SKM-1 treated with dmso at 0.1 percent for 144 hours (cell line): ENCODE results near the gene SDHB.
A peak's percentile ranks its signal among the peaks of the same experiment; 100 is the strongest.
"Not testable (repeated sequence)": the region's sequence is repeated elsewhere in the genome, so short reads cannot be mapped to it uniquely, and the experiment has no call there.

Source experiments
- DNase-seq: peaks from one replicate; lab custom pipeline; 2025; ENCODE audit not compliant: unreplicated experiment; lab: John Stamatoyannopoulos, UW

SDHB gene

DNA sequence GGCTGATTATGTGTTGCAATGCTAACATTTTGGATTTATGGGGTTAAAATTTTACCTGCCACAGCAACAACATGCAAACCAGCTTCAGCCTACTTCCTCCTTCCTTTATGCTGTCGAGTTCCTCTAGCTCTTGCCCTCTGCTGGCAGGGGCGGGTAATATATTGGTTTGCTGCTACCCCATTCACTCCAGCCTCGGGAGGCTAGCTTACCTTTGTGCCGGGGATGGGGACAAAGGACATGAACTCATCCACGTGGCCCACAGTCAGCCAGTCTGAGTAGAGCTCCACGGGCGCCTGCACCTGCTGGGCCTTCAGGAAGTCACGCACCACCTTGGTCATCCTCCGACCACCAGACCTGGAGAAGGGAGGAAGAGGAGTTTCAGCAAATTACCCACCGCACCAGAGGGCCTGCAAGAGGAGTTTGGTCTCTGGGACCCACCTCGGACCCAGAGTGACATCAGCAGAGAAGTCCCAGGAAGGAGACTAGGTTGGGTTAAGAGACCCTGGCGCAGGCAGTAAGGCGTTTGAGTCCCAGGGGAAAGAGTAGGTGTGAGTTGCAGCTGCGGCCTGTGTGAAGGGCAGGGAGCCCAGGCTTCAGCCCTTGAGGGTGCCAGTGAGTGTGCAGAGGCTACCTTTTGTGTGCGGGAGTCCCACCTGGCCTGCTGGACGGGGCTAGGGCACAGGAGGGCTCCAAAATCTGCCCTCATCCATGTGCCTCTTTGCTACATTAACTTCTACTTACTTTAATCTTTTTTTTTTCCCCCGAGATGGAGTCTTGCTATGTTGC is 21.8 kb upstream of the SDHB start:
- DNase-seq: peak; percentile 61

DNA sequence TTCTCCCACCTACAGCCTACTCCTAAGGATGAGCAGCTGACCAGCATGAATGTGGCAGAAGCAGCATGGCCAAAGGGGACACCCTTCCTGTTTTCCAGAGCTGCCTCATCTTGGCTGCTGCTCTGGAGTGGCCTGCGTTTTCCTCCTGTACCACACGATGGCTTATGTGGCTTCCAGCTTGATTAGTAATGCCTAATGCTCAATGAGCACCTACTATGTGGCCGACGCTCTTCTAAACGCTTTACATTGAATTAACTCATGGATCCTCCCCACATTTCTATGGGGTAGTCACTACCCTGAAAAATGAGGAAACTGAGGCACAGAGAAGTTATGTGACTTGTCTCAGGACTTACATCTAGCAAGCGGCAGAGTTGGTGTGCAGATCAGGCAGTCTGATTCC is 18.0 kb upstream of the SDHB start:
- no peak for DNase-seq

GRCh38 chr1:17070163-17070525 is 16.3 kb upstream of the SDHB start:
- DNase-seq: no peak

- no peak for DNase-seq
These were observed 15.8 kb upstream of the SDHB start for GRCh38 chr1:17069452-17070162.

DNA sequence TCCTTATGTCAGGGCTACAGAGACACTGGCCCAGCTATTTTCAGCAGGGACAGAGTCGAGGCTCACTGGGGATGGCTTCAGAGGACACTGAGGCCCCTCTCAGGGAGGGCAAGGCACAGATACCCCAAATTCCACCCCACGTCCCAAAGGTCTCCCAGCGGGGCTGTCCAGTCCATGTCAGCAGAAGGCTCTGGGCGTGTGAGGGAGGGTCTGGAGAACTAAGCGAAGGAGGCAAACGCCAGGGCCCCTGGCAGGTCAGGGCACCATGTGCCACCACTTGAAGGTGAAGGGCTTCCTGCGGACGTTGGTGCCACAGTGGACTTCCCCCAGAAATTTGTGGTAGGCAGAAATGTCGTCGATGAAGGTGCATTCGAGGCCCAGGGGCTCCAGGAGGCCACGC is 15.0 kb upstream of the SDHB start:
- DNase-seq: no peak

GRCh38 chr1:17067465-17068240 is 13.8 kb upstream of the SDHB start:
- DNase-seq: no peak

GRCh38 chr1:17067069-17067426 is 13.2 kb upstream of the SDHB start:
- peak; percentile 89 for DNase-seq

DNA sequence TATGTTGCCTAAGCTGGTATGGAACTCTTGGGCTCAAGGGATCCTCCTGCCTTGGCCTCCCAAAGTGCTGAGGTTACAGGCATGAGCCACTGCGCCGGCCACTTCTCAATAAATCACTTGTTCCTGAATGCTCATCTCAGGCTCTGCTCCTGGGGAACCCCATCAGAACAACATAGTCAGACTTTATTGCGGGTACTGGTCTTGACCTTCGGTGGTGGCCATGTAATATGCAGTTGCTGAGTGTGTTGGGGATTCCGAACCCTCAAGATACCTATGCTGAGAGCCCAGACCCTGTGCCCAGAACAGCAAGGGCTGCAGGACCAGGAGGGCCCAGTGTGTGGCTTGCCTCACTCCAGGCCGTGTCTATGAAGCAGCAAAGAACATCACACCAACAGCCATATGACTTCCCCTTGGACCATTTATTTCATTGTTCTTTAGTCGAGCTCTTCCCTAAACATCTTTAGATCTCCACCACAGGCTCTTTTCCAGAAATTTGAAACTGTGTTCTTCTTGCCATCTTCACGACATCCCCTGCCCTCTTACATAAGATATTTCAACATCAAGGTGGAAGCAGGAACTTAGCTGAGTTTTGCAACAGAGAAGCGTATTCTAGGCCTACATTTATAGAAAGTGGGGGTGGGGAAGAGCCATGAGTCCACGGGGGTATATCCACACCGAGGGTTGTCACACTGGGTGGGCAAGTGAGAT is 12.7 kb upstream of the SDHB start:
- peak; percentile 93 for DNase-seq

GRCh38 chr1:17065666-17066065 is 11.8 kb upstream of the SDHB start:
- DNase-seq: no peak

DNA sequence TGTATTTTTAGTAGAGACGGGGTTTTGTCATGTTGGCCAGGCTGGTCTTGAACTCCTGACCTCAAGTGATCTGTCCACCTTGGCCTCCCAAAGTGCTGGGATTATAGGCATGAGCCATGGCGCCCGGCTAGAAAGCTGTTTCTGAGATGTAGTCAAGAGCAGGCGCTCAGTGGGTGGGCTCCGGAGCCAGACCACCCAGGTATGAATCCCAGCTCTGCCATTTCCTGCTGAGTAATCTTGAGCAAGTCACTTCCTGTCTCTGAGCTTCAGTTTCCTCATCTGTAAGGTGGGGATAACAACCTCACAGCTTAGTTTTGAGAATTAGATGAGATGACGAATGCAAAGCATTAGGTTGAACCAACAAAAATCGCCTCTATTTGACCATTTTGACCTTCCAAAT is 8.9 kb upstream of the SDHB start:
- not testable (repeated sequence) for DNase-seq

DNA sequence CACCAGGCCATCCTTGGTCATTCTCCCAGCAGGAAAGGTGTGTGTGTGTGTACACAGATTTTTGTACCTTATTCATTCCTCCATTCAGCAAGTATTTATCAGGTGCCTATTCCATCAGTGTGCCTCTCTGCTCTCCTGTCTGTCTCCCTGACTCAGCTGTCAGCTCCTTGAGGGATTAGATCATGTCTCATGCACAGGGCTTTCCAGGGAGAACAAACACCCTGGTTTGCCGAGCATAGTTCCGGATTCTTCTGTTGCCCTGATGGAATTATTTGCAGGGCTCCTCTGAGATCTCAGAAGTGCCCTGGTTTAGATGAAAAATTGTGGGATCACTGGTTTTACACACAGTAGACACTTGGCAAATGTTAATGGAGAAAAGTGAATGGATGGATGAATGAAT is 8.1 kb upstream of the SDHB start:
- DNase-seq: no peak

- no peak for DNase-seq
These were observed 7.7 kb upstream of the SDHB start for GRCh38 chr1:17061486-17061885.

DNA sequence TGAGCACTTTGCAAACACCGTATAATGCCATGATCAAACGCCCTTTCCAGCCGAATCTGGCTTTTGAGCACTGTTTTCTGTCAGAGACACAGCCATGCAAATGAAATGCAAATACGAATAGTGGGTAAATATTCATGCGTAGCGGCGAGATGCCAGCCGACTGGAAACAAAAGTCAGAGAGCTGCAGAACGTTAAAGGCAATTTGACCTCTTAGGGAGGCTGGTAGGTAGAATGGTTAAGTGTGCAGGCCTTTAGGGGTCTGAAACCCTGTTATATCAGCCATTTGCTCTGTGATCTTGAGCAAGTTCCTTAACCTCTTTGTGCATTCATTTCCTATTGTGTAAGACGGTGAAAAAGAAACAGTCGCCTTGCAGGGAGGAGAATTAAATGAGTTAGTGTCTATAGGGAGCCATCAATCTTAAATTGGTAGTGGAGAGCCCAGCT is 6.5 kb upstream of the SDHB start:
- DNase-seq: peak; percentile 80

DNA sequence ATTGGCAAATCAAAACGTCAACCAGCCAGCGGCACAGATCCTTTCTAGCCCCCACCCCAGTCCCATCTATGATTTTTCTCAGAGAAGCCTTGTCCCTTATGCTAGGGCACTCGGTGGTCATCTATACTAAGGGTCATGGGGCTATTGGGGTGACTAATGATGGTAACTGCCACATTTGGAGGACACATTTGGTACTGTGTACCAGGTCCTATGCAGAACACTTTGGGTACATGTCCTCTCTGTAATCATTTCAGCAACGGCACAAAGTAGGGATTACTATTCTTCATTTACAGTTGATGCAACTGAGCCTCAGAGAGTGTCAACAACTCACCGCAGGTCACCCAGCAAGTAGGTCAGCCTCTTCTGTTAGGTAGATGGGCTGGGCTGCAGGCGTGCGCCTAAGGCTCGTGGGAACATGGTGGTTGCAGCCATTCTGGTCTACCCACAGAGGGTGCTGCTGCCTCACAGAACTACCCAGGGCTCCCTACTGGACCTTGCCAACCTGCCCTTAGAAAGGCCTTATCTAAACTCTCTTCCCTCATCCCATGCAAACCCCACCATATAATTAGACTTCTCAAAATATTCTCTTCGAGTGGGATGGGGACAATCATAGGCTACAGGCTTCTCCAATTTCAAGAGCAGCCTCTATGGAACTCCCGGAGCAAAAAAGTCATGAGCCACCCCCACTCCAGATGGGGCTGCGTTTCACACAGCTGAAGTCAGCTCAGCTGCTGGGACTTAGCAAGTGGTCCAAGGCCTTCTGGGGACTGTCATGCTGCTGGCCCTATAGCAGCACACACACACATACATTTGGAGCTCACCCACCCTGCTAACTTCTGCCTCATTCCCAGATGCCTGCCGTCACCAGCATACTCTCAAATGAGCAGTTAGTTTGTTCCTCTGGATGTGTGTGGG is 5.8 kb upstream of the SDHB start:
- DNase-seq: peak; percentile 80

GRCh38 chr1:17056551-17056950 is 2.7 kb upstream of the SDHB start:
- no peak for DNase-seq

DNA sequence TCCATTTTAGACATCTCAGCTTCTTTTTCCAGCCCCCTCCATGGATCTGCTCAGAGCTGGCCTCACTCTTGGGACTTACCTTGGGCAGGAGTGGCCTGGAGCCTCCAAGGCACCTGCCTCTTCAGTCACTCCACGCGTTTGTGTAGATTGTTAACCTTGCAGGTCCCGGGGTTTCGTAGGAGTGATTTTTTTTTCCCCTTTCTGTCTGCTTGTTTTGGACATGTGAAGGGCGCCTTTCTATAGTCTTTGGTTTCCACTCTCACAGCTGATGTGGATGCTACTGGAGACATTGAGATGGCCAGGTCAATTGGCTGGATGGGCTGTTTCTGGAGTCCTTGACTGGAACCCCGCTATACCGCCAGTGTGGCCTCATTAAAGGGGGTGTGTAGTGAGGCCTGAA is 2.0 kb upstream of the SDHB start:
- DNase-seq: no peak

- DNase-seq: no peak
These were observed 647 bp downstream of the SDHB start for GRCh38 chr1:17053086-17053684.

DNA sequence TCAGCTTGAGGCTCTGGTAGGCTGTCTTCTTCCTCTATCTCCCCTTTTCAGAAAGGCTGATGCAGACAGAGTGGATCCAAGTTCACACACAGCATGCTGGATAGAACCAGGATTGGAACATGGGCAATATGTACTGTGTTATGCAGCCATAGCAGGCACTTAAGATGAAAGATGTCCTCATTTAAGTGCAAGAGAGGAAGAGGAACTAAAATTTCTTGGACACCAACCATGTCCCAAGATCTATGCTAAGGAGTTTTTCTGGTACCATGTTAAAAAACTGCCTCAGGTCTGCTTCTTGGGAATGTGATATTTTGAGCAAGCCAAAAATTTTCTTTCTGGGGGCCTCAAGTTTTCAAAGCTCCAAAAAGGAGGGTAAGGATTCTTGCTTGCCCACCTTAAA is 1.2 kb downstream of the SDHB start:
- no peak for DNase-seq

DNA sequence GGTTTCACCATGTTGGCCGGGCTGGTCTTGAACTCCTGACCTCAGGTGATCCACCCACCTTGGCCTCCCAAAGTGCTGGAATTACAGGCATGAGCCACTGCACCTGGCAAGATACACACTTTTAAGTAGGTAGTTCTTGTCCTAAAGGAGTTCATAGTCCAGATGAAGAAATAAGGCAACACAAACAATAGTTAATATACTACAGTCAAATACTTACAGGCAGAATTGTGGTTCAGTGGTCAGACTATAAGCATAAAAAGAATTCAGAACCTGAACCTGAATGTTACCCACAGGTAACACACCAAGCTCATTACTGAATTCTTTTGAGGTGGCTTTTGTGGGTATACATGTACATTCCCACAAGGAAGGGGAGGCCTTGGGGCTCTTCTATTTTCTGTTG is 1.8 kb downstream of the SDHB start:
- no peak for DNase-seq

DNA sequence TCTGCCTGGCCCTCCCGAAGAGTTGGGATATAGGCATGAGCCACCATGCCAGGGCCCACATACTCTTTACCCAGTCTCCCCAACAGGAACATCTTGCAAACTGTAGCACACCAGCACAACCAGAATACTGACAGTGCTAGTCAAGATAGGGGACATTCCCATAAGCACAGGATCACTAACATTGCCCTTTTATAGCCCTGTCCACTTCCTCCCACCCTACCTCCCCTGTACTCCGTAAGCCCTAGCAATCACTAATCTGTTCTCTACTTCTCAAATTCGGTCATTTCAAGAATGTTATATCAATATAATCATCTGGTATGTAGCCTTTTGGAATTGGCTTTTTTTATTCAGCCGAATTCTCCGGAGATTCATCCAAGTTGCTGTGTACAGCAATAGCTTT is 5.9 kb downstream of the SDHB start:
- no peak for DNase-seq
